SKM-1 treated with dmso at 0.1 percent for 144 hours (cell line): Measurements from ENCODE around the gene SNCA.

Experiments used
- DNase-seq: peaks from one replicate; lab custom pipeline; 2025; ENCODE audit not compliant: unreplicated experiment; lab: John Stamatoyannopoulos, UW

Gene SNCA

GRCh38 chr4:89836897-89837384, at the start of gene SNCA:
Gene SNCA (minus strand): TSS chr4:89837161. CDS start chr4:89835667, 1,494 bp downstream.
- DNase-seq = peak; percentile 51

- DNase-seq = no peak
Observed at GRCh38 chr4:89879215-89879614, 42.3 kb upstream of the SNCA start.

GRCh38 chr4:89878611-89879010, 41.6 kb upstream of the SNCA start:
- DNase-seq = peak; percentile 61

- DNase-seq = no peak
Observed at GRCh38 chr4:89876548-89876947, 39.6 kb upstream of the SNCA start.

GRCh38 chr4:89871211-89871610, 34.2 kb upstream of the SNCA start:
- DNase-seq = no peak

GRCh38 chr4:89868999-89869589, 32.1 kb upstream of the SNCA start:
- no peak for DNase-seq

GRCh38 chr4:89868276-89868675, 31.3 kb upstream of the SNCA start:
- DNase-seq = no peak

- no peak for DNase-seq
Observed at GRCh38 chr4:89863533-89863932, 26.6 kb upstream of the SNCA start.

- no peak for DNase-seq
Observed at GRCh38 chr4:89860971-89861370, 24.0 kb upstream of the SNCA start.

GRCh38 chr4:89855236-89855635, 18.3 kb upstream of the SNCA start:
- DNase-seq = no peak

GRCh38 chr4:89847571-89848325, 10.8 kb upstream of the SNCA start:
- no peak for DNase-seq

GRCh38 chr4:89839558-89839957, 2.6 kb upstream of the SNCA start:
- DNase-seq = no peak

- DNase-seq = peak; percentile 23
Observed at GRCh38 chr4:89837993-89838390, 1.0 kb upstream of the SNCA start.

- peak; percentile 53 for DNase-seq
Observed at GRCh38 chr4:89837385-89837992, 528 bp upstream of the SNCA start.

- no peak for DNase-seq
Observed at GRCh38 chr4:89836031-89836745, 773 bp downstream of the SNCA start.

- no peak for DNase-seq
Observed at GRCh38 chr4:89835413-89835812, 1.5 kb downstream of the SNCA start.

GRCh38 chr4:89834486-89835209, 2.3 kb downstream of the SNCA start:
- no peak for DNase-seq

- DNase-seq = peak; percentile 96
Observed at GRCh38 chr4:89829470-89830138, 7.4 kb downstream of the SNCA start.

GRCh38 chr4:89823416-89823815, 13.5 kb downstream of the SNCA start:
- no peak for DNase-seq

GRCh38 chr4:89821612-89822011, 15.3 kb downstream of the SNCA start:
- DNase-seq = no peak
